Body of pancreas (tissue), 4 donors: ENCODE results near the gene ALG14. TPM values are rescaled to one million over a fixed set of nuclear protein-coding genes. Genes with fewer than 3 reads are reported as not detected.
"Not testable (repeated sequence)": the region's sequence is repeated elsewhere in the genome, so short reads cannot be mapped to it uniquely, and the experiment has no call there.

Source experiments
- ATAC-seq: fragments of 150-250 bp; one replicate; pipeline ENCODE4 v1.9.1; 2016
- DNase-seq, 4 donors: peaks; one replicate each; pipeline ENCODE4 v3.0.0-alpha.2; 2019
- H3K27ac ChIP-seq, 4 donors: fragments of 200-600 bp; sonication (generic); 1 replicate in 3 of 4; 2 replicates in 1 of 4; pipeline versions ENCODE4 v1.5.1 to v1.6.1; 2016 to 2019; ENCODE audit warnings: mild to moderate bottlenecking in 1 of 4, mixed read lengths in 1 of 4, moderate library complexity in 1 of 4
- H3K27me3 ChIP-seq, 2 donors: fragments of 200-600 bp; sonication (generic); one replicate each; pipeline ENCODE4 v1.6.0; 2016; ENCODE audit warnings: mild to moderate bottlenecking in 1 of 2
- H3K36me3 ChIP-seq, 2 donors: fragments of 200-600 bp; sonication (generic); replicated peaks in 1 of 2; 2 replicates each; pipeline ENCODE4 v1.5.1; 2016; ENCODE audit warnings: low read depth in 2 of 2; ENCODE audit not compliant: insufficient read depth in 1 of 2
- H3K4me1 ChIP-seq: fragments of 200-600 bp; sonication (generic); one replicate; pipeline ENCODE4 v1.6.0; 2016
- H3K4me3 ChIP-seq, 2 donors: fragments of 200-600 bp; sonication (generic); 1 replicate in 1 of 2; 2 replicates in 1 of 2; pipeline ENCODE4 v1.5.1; 2016 to 2019
- H3K9me3 ChIP-seq, 3 donors: fragments of 200-600 bp; sonication (generic); 1 replicate in 2 of 3; 2 replicates in 1 of 3; pipeline ENCODE4 v1.5.1; 2016
- POLR2A ChIP-seq, 3 donors: fragments of 450-650 bp; IDR thresholded peaks; one replicate each; pipeline ENCODE4 v1.6.1; 2016; ENCODE audit warnings: antibody characterized with exemption in 3 of 3, mild to moderate bottlenecking in 2 of 3
- WGBS, 2 donors: methylation state at CpG; one replicate each; pipeline ENCODE4 v1.1.5; 2017; 5-methylcytosine and 5-hydroxymethylcytosine counted together
- intact Hi-C: fragments of 100-400 bp; cut with DNase I; formaldehyde crosslinking; loops from one replicate; pipeline ENCODE4 v1.15.1; 2023
- total RNA-seq, 2 donors: library from RNA; depleted of rRNA; stranded (reverse); fragments of >200 nt; gene quantifications; one replicate each; pipeline ENCODE4 v1.1.0, GENCODE V29; 2016
- TF ChIP-seq, protein P1 (sequence below), 7 experiments: fragments of 450-650 bp in 4 of 7; fragments of 200-600 bp in 3 of 7; sonication (generic) in 3 of 7; IDR thresholded peaks; one replicate each; pipeline ENCODE4 v1.5.1; 2016 to 2019; ENCODE audit warnings: antibody characterized with exemption in 7 of 7

Gene ALG14
- total RNA-seq, 2 donors from 2014 or later, result 0.78 to 0.99 TPM

DNA sequence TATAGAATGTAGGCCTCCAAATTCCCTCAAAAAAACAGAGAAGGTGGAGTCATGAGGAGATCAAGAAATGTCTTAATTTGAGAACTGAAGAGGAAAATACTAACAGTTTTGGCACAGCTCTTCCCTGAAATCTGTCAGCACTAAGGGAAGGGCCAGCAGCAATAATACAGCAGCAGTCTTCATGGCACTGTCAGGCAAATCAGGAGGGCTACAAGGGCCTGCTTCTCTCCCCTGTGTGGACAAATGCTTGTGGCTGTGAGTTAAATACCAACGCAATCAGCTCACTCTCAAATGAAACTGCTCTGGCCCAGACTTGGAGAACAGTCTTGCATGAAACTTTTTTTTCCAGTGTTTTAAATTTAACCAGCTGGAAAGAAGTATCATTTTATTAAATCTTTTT, 125.3 kb downstream of the ALG14 start:
- no peak overlapping the region for H3K4me3 ChIP-seq
- TF ChIP-seq, protein P1, sequence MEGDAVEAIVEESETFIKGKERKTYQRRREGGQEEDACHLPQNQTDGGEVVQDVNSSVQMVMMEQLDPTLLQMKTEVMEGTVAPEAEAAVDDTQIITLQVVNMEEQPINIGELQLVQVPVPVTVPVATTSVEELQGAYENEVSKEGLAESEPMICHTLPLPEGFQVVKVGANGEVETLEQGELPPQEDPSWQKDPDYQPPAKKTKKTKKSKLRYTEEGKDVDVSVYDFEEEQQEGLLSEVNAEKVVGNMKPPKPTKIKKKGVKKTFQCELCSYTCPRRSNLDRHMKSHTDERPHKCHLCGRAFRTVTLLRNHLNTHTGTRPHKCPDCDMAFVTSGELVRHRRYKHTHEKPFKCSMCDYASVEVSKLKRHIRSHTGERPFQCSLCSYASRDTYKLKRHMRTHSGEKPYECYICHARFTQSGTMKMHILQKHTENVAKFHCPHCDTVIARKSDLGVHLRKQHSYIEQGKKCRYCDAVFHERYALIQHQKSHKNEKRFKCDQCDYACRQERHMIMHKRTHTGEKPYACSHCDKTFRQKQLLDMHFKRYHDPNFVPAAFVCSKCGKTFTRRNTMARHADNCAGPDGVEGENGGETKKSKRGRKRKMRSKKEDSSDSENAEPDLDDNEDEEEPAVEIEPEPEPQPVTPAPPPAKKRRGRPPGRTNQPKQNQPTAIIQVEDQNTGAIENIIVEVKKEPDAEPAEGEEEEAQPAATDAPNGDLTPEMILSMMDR (IDR thresholded peaks at IDR 0.05), result no peak
- no peak for TF ChIP-seq POLR2A (IDR thresholded peaks at IDR 0.05)
- no peaks in the 10 kb centered on the region for H3K27me3 ChIP-seq
- DNase-seq (no peak), ATAC-seq (no peak)
- H3K4me1 ChIP-seq, result peaks cover 44% of the 10 kb centered on the region
- no peaks in the 10 kb centered on the region for H3K9me3 ChIP-seq
- H3K27ac ChIP-seq, result no peak overlapping the region
- intact Hi-C loops, result no loop called here
- H3K36me3 ChIP-seq, result no peaks in the 10 kb centered on the region
- 33 to 47% methylated on average over 1 of the region's 1 CpG for WGBS, 2 donors

DNA sequence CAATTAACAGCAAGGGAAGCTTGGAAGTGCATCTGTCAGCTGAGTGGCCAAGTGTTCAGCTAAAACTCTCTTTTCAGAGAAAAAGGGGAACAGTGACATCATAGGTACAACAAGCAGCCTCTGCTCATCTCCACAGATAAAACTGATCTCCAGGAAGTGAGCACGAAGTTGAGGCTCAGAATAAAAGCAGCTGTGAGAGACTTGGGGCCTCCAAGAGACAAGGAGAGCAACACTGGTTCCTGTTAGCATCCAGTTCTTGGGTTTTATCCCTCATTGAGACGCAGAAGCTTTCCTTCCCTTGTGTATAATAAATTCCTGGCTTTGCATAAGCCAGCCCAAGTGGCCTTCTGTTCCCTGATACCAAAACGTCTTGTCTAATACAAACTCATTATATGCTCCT, 125.9 kb downstream of the ALG14 start:
- no peaks in the 10 kb centered on the region for H3K9me3 ChIP-seq
- H3K4me3 ChIP-seq, result no peak overlapping the region
- no peak for TF ChIP-seq POLR2A (IDR thresholded peaks at IDR 0.05)
- TF ChIP-seq, protein P1 (IDR thresholded peaks at IDR 0.05), result no peak
- ATAC-seq, result no peak
- intact Hi-C loops, result no loop called here
- WGBS, 2 donors, result 43 to 55% methylated on average over 3 of the region's 3 CpGs
- no peaks in the 10 kb centered on the region for H3K36me3 ChIP-seq
- DNase-seq, result no peak
- H3K27me3 ChIP-seq, result no peaks in the 10 kb centered on the region
- no peak overlapping the region for H3K27ac ChIP-seq
- peaks cover 46% of the 10 kb centered on the region for H3K4me1 ChIP-seq

DNA sequence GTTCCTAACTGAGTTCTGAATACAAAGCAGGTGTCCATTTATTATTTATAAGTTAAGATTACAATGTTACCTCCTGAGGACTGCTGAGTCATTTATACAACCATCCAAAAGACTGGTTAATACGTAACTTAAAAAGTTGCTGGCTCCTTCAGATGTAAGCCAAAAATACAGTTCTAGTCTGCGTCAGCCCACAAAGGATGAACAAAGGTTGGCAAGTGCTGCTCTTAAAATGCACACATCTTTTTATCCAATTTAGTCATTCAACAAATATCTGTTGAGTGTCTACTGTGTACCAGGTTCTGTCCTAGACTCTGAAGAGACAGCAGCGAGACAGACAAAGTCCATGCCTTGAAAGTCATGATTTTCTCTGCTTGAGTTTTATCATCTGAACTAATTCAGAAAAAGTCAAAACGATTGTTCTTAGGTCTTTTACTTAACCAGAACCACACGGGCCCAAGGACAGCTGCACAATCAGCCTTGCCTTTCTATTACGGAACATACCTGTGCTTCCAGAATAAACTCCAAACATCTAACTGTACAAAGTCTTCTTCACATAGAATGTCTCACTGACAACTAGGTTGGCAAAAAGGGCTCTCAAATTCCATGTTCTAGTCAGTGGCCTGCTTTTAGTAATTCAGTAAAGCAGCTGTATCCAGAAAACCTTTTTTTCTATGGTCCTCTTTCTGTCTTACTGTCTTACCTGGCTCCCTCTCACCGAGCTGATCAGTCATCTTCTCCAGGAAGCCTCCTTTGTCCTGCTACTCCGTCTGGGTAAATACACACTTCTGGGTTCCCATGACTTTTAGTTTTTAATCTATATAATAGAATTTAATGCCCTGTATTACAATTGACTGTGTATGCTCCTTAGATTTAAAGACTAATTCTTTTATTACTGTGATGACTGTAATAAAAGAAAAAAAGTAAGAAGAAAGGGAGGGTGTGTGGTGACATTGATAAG, 130.3 kb downstream of the ALG14 start:
- WGBS, 2 donors, result 26 to 27% methylated on average over 8 of the region's 8 CpGs
- ATAC-seq (peak; percentile 97), DNase-seq (peak in 2 of 4 donors; percentile 25 to 49)
- Histone ChIP-seq H3K4me1 (peaks cover 29% of the 10 kb centered on the region), H3K27ac (peak overlapping the region; percentile 21 to 66 (median 46)), H3K4me3 (no peak overlapping the region), H3K36me3 (no peaks in the 10 kb centered on the region), H3K27me3 (no peaks in the 10 kb centered on the region), H3K9me3 (no peaks in the 10 kb centered on the region)
- TF ChIP-seq, protein P1 (IDR thresholded peaks at IDR 0.05), result no peak
- TF ChIP-seq POLR2A (IDR thresholded peaks at IDR 0.05), result no peak
- intact Hi-C loops, result no loop called here

DNA sequence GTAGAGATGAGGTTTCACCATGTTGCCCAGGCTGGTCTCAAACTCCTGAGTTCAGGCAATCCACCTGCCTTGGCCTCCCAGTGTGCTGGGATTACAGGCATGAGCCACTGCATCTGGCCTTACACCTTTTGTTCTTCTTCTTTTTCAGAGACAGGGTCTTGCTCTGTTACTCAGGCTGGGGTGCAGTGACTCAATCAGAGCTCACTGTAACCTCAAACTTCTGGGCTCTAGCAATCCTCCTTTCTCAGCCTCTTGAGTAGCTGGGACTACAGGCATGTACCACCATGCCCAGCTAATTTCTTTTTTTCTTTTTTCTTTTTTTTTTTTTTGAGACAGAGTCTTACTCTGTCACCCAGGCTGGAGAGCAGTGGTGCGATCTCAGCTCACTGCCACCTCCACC, 131.3 kb downstream of the ALG14 start:
- H3K27me3 ChIP-seq, H3K36me3 ChIP-seq, intact Hi-C loops, H3K9me3 ChIP-seq, DNase-seq, ATAC-seq, H3K4me3 ChIP-seq: not testable (repeated sequence)
- peak overlapping the region in 3 of 4 donors; percentile 32 to 66 (median 60) for H3K27ac ChIP-seq
- H3K4me1 ChIP-seq, result peaks cover 23% of the 10 kb centered on the region
- WGBS, 2 donors, result 95 to 100% methylated on average over 1 of the region's 1 CpG

DNA sequence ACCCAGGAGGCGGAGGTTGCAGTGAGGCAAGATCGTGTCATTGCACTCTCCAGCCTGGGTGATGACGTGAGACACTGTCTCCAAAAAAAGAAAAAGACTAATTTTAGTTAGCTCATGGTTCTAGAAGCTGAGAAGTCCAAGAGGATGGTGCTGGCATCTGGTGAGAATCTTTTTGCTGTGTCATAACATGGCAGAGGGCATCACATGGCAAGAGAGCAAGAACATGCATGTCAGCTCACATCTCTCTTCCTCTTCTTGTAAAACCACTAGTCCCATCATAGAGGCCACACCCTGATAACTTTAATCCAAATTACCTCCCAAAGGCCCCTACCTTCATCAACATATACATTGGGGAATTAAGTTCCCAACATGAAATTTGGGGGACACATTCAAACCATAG, 132.0 kb downstream of the ALG14 start:
- ATAC-seq, result no peak
- 91 to 93% methylated on average over 3 of the region's 3 CpGs for WGBS, 2 donors

More for the DNA sequence above, 132.0 kb downstream of the ALG14 start:
- no peak overlapping the region for H3K27ac ChIP-seq
- H3K9me3 ChIP-seq, result no peaks in the 10 kb centered on the region
- H3K4me1 ChIP-seq, result peaks cover 23% of the 10 kb centered on the region
- DNase-seq, result no peak
- no peaks in the 10 kb centered on the region for H3K36me3 ChIP-seq
- intact Hi-C loops, result no loop called here
- no peak overlapping the region for H3K4me3 ChIP-seq
- no peak for TF ChIP-seq POLR2A (IDR thresholded peaks at IDR 0.05)
- TF ChIP-seq, protein P1 (IDR thresholded peaks at IDR 0.05), result no peak
- H3K27me3 ChIP-seq, result no peaks in the 10 kb centered on the region
